AG08395 (cell line): ENCODE data around the gene ZNF691.
"Not testable (repeated sequence)": the region's sequence is repeated elsewhere in the genome, so short reads cannot be mapped to it uniquely, and the experiment has no call there.

Experiments
- DNase-seq: peaks from one replicate; pipeline ENCODE4 v3.0.0; 2012; ENCODE audit warnings: mixed read lengths, low spot score

ZNF691 gene

DNA sequence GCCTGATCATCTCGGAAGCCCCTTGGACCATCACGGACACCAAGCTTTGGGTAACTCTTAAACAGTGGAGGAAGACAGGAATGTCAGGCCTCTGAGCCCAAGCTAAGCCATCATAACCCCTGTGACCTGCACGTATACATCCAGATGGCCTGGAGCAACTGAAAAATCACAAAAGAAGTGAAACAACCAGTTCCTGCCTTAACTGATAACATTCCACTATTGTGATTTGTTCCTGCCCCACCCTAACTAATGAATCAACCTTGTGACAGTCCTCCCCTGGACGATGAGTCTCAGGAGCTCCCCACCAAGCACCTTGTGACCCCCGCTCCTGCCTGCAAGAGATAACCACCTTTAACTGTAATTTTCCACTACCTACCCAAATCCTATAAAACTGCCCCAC, 13.0 kb downstream of the ZNF691 start:
- not testable (repeated sequence) for DNase-seq

DNA sequence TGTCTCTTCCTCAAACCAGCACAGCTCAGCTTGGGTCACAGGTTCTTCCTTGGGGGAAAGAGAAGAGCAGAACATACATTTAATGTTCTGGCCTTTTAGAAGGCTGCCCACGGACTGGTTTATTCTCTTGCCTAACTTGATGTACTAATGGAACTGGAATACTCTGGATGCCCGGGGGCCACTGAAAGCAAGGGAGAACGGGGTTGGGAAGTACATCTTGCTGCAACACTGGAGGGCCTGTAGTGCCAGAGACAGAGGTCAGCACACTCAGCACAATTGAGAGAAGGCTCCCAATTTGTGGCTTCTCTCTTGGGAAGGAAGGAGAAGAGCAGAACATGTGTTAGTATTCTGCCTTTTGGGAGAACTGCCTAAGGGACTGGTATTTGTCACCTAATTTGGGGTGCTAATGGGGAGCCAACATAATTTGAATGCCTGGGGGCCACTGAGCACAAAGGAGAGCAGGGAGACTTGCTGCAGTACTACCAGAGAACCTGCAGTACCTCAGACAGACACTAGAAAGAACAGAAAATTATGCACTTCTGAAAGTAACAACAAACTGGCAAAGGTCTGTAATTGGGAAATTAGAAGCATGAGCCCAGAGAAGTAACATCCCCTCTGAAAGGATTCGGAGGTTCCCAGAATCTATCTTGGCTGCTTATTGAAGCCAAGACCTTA, 14.1 kb downstream of the ZNF691 start:
- DNase-seq = no peak

GRCh38 chr1:42861014-42861399, 14.6 kb downstream of the ZNF691 start:
- no peak for DNase-seq

GRCh38 chr1:42866549-42866948, 20.1 kb downstream of the ZNF691 start:
- no peak for DNase-seq

DNA sequence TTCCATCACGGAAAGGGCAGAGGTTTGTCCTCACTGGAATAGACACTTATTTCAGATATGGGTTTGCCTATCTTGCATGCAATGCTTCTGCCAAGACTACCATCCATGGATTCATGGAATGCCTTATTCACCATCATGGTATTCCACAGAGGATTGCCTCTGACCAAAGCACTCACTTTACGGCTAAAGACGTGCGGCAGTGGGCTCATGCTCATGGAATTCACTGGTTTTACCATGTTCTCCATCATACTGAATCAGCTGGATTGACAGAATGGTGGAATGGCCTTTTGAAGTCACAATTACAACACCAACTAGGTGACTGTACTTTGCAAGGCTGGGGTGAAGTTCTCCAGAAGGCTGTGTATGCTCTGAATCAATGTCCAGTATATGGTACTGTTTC, 22.1 kb downstream of the ZNF691 start:
- DNase-seq = not testable (repeated sequence)

DNA sequence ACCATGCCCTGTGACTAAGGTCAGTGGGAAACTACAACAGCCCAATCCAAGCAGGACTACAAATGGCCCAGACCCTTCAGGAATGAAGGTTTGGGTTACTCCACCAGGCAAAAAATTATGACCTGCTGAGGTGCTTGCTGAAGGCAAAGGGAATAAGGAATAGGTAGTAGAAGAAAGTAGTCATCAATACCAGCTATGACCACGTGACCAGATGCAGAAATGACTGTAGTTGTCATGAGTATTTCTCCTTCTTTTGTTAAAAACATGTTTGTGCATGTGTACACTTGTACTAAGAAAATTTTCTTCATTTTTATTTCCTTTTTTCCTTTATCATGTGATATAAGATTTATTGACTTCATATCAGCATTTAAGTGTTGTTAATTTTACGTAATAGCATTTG, 22.8 kb downstream of the ZNF691 start:
- DNase-seq = not testable (repeated sequence)

GRCh38 chr1:42869751-42870150, 23.3 kb downstream of the ZNF691 start:
- not testable (repeated sequence) for DNase-seq

GRCh38 chr1:42873108-42873507, 26.7 kb downstream of the ZNF691 start:
- DNase-seq = not testable (repeated sequence)

DNA sequence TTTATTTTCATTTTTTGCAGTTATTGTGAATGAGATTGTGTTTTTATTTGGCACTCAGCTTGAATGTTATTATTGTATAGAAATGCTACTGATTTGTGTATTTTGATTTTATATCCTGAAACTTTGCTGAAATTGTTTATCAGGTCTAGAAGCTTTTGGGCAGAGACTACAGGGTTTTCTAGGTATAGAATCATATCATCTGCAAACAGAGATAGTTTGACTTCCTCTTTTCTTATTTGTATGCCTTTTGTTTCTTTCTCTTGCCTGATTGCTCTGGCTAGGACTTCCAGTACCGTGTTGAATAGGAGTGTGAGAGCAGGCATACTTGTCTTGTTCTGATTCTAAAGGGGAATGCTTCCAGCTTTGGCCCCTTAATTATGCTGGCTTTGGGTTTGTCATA, 27.3 kb downstream of the ZNF691 start:
- no peak for DNase-seq

- DNase-seq = no peak
Observed at GRCh38 chr1:42876009-42876408, 29.6 kb downstream of the ZNF691 start.

- DNase-seq = no peak
Observed at GRCh38 chr1:42877380-42877779, 31.0 kb downstream of the ZNF691 start.

DNA sequence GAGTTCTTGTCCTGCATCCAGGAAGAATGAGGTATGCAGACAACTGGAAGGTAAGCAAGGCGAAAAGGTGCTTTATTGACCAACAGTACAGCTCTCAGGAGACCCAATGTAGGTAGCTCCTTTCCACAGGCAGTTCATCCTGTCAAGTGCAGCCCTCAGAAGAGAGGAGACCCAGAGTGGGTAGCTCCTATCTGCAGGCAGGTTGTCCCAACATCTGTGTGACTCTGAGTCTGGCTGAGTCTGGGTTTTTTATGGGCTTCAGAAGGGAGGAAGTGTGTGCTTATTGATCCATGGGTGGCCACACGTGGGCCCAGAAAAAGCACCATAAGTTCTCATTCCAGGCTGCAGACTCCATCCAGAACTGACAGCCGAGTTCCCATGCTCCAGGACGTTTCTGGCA, 34.0 kb downstream of the ZNF691 start:
- DNase-seq = no peak

DNA sequence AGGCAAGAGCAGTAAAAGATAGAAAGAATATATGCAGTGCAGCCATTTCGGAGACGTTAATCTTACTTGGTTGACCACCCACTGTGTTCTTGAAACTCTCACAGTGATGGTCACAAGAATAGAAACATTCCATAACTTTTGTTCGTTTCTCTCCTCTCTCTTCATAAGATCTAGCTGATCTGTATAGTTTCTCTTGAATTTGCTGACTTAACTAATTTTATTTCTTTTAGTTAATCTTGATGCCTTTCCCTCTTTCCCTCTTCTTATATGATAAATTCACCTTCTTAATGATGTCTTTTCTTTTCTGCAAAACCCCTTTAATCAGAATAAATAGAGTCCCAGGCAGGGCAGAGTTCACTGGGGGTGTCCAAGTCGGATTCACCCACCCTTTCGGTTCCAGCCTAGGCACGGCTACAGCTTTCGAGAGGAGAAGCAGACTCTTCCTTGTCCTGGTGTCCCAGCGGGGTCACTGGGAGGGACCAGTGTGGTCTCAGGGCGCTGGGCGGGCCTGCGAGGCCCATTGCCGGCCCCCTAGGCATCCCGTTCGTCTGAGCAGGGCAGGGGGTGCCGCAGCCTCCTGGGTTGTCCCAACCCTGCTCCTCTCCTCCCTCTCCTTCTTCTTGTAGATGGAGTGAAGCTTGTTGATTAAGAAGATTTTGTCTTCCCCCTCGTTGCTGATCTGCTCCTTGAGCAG, 39.8 kb downstream of the ZNF691 start:
- no peak for DNase-seq

DNA sequence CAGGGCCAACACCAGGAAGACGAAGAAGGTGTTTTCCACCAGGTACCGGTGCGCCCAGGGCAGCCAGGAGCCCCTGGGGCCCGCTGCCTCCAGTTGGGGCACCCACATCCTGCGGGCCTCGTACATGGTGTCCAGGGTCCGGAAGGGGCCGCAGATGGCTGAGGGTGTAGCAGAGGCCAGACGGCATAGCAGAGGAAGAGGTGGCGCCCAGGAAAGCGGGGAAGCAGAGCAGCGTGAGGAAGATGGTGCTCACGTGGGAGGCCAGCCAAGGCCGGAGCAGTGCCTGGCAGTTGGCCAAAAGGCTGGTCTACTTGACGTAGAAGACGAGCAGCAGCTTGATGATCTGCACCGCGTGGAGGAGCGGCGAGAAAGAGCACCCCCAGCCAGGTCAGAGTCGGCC, 40.4 kb downstream of the ZNF691 start:
- DNase-seq = no peak

DNA sequence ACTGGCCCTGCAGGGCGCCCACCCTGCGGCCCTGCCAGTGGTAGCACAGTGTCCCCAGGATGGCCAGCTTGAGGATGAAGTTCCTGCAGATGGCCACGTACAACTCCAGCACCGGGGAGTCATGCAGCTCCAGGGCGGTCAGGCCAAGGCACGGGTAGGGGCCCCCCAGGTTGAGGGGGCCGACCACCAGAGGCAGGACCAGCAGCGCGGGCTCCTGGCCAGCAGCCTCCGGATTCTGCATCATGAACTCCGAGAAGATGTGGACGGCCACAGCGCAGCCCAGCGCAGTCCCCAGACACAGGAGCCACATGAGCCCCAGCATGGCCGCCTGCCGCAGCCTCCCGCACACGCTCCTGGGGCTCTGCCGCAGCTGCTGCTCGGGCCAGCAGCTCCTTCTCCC, 41.0 kb downstream of the ZNF691 start:
- no peak for DNase-seq

GRCh38 chr1:42888013-42888633, 41.7 kb downstream of the ZNF691 start:
- DNase-seq = no peak

GRCh38 chr1:42889264-42889663, 42.9 kb downstream of the ZNF691 start:
- DNase-seq = no peak

DNA sequence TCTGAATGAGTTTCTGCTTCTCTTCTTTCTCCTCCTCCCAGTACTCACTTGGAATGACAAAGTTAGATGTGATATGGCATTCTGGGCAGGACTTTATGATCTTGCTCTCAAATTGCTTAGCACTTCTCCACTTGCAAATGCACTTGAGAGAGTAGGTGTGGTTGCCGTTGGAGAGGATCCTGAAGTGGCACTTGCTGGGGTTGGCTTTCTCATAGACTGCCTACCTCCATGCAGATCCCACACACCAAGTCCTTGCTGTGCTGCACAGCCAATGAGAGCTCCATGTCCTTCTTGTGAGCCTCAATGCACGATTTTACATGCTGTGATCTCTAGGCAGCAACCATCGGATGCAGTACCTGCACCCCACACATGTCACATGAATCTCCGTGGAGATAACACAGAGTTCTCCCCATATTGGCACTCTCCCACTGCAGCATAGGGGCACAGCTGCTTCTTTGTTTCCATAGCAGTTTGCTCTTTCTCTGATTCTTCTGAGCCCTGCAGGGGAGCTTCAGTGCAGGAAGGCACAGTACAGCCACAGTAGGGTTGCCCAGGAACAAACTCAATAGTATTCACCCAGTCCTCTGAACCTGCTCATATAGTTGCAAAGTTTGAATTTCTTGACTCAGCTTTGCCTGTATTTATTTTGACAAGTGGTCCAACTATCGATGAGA, 45.2 kb downstream of the ZNF691 start:
- DNase-seq = no peak

DNA sequence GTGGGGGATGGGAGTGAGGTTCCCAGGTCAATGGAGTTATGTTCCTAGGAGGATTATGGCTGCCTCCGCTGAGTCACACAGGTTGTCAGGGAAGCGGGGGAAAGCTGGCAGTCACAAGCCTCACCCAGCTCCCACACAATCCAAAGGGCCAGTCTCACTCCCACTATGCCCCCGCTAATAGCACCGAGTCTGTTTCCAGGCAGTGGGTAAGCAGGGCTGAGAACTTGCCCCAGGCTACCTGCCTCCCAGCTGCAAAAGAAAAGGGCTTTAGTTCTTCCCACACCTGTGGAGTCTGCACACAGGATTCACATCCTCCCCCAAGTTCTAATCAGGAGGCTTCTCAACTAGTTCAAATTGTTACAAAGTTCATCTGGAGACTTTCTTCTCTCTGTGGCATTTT, 53.5 kb downstream of the ZNF691 start:
- DNase-seq = not testable (repeated sequence)
